ENCODE measurements around the gene TRAF3IP1.

Gene TRAF3IP1

GRCh38 chr2:238391042-238391689 is 70.8 kb downstream of the TRAF3IP1 start:
- no peak for TF ChIP-seq CTCF (IDR thresholded peaks at IDR 0.05; ENCODE audit: low read depth, low read length)
- no peaks in the 10 kb centered on the region for H3K27me3 ChIP-seq (ENCODE audit: insufficient read depth, low read depth, severe bottlenecking)
- H3K36me3 ChIP-seq: no peaks in the 10 kb centered on the region
- DNase-seq: no peak
- no peak overlapping the region for H3K27ac ChIP-seq
- H3K4me3 ChIP-seq (ENCODE audit: low read depth, low read length): no peak overlapping the region
- no peaks in the 10 kb centered on the region for H3K9me3 ChIP-seq (ENCODE audit: severe bottlenecking)

GRCh38 chr2:238396663-238397062 is 76.3 kb downstream of the TRAF3IP1 start:
- Histone ChIP-seq H3K4me3 (ENCODE audit: low read depth, low read length) (no peak overlapping the region), H3K27ac (no peak overlapping the region), H3K27me3 (ENCODE audit: insufficient read depth, low read depth, severe bottlenecking) (no peaks in the 10 kb centered on the region), H3K36me3 (peaks cover 8% of the 10 kb centered on the region), H3K9me3 (ENCODE audit: severe bottlenecking) (no peaks in the 10 kb centered on the region)
- TF ChIP-seq CTCF (IDR thresholded peaks at IDR 0.05; ENCODE audit: low read depth, low read length): no peak
- no peak for DNase-seq

- no peak for DNase-seq
- TF ChIP-seq CTCF (IDR thresholded peaks at IDR 0.05; ENCODE audit: low read depth, low read length): no peak
- peaks cover 8% of the 10 kb centered on the region for H3K36me3 ChIP-seq
- no peaks in the 10 kb centered on the region for H3K9me3 ChIP-seq (ENCODE audit: severe bottlenecking)
- no peaks in the 10 kb centered on the region for H3K27me3 ChIP-seq (ENCODE audit: insufficient read depth, low read depth, severe bottlenecking)
- H3K27ac ChIP-seq: no peak overlapping the region
- H3K4me3 ChIP-seq (ENCODE audit: low read depth, low read length): no peak overlapping the region
Measured at GRCh38 chr2:238397356-238397755, 77.0 kb downstream of the TRAF3IP1 start.

GRCh38 chr2:238398577-238398976 is 78.3 kb downstream of the TRAF3IP1 start:
- H3K9me3 ChIP-seq (ENCODE audit: severe bottlenecking): no peaks in the 10 kb centered on the region
- H3K4me3 ChIP-seq (ENCODE audit: low read depth, low read length): no peak overlapping the region

GRCh38 chr2:238399094-238399493 is 78.8 kb downstream of the TRAF3IP1 start:
- no peak for TF ChIP-seq CTCF (IDR thresholded peaks at IDR 0.05; ENCODE audit: low read depth, low read length)
- DNase-seq: no peak
- H3K9me3 ChIP-seq (ENCODE audit: severe bottlenecking): no peaks in the 10 kb centered on the region
- H3K4me3 ChIP-seq (ENCODE audit: low read depth, low read length): no peak overlapping the region
- no peak overlapping the region for H3K27ac ChIP-seq
- peaks cover 8% of the 10 kb centered on the region for H3K36me3 ChIP-seq
- no peaks in the 10 kb centered on the region for H3K27me3 ChIP-seq (ENCODE audit: insufficient read depth, low read depth, severe bottlenecking)

More at GRCh38 chr2:238398577-238398976, 78.3 kb downstream of the TRAF3IP1 start:
- no peaks in the 10 kb centered on the region for H3K27me3 ChIP-seq (ENCODE audit: insufficient read depth, low read depth, severe bottlenecking)
- H3K36me3 ChIP-seq: peaks cover 8% of the 10 kb centered on the region
- no peak for TF ChIP-seq CTCF (IDR thresholded peaks at IDR 0.05; ENCODE audit: low read depth, low read length)
- H3K27ac ChIP-seq: no peak overlapping the region
- DNase-seq: no peak

GRCh38 chr2:238401551-238401950 is 81.2 kb downstream of the TRAF3IP1 start:
- no peaks in the 10 kb centered on the region for H3K27me3 ChIP-seq (ENCODE audit: insufficient read depth, low read depth, severe bottlenecking)
- DNase-seq: no peak
- H3K4me3 ChIP-seq (ENCODE audit: low read depth, low read length): no peak overlapping the region
- H3K27ac ChIP-seq: no peak overlapping the region
- TF ChIP-seq CTCF (IDR thresholded peaks at IDR 0.05; ENCODE audit: low read depth, low read length): no peak
- peaks cover 8% of the 10 kb centered on the region for H3K36me3 ChIP-seq
- no peaks in the 10 kb centered on the region for H3K9me3 ChIP-seq (ENCODE audit: severe bottlenecking)

All from WERI-Rb-1 (cell line).